ENCODE results near the gene SLC39A5. TPM values are rescaled to one million over a fixed set of nuclear protein-coding genes. Genes with fewer than 3 reads are reported as not detected.

The SLC39A5 gene
- total RNA-seq, 2 donors from 2014 or later: not detected

GRCh38 chr12:56189099-56189917 is 40.5 kb upstream of the SLC39A5 start, which contains the start of gene SMARCC2:
Gene SMARCC2 (minus strand): TSS chr12:56189483. CDS start chr12:56189461, 22 bp downstream.
- peak within 1 kb of the TSS; percentile 82 to 85 for H3K4me3 ChIP-seq
- peak within 1 kb of the TSS; percentile 96 to 98 for H3K27ac ChIP-seq
- H3K9me3 ChIP-seq: no peaks in the 10 kb centered on the region
- DNase-seq (ENCODE audit: low spot score): peak; percentile 87
- peak; percentile 3 for TF ChIP-seq POLR2A (IDR thresholded peaks at IDR 0.05)
- TF ChIP-seq CTCF (IDR thresholded peaks at IDR 0.05): peak; percentile 69 to 94 (median 88)
- no peak for TF ChIP-seq POLR2AphosphoS5 (IDR thresholded peaks at IDR 0.05)
- under 1% methylated on average over 60 of the region's 93 CpGs for WGBS
- peaks cover 4 to 9% of the 10 kb centered on the region in 2 donors for H3K36me3 ChIP-seq
- intact Hi-C loops (cut with DNase I): loop anchor here (2.0 kb wide), 1 partner anchor 63 kb away; no protein-coding TSS in a partner anchor
- no peaks in the 10 kb centered on the region for H3K27me3 ChIP-seq (replicated peaks; ENCODE audit: insufficient read depth)
- no peaks in the 10 kb centered on the region for H3K4me1 ChIP-seq (replicated peaks)

- Histone ChIP-seq H3K4me1 (replicated peaks) (no peaks in the 10 kb centered on the region), H3K4me3 (peak overlapping the region; percentile 82 to 85), H3K36me3 (peaks cover 0 to 5% of the 10 kb centered on the region in 2 donors), H3K27ac (peak overlapping the region; percentile 96 to 98), H3K9me3 (no peaks in the 10 kb centered on the region), H3K27me3 (replicated peaks; ENCODE audit: insufficient read depth) (no peaks in the 10 kb centered on the region)
- TF ChIP-seq POLR2A (IDR thresholded peaks at IDR 0.05) (no peak), CTCF (IDR thresholded peaks at IDR 0.05) (no peak), POLR2AphosphoS5 (IDR thresholded peaks at IDR 0.05) (peak; percentile 70)
- intact Hi-C loops (cut with DNase I): loop anchor here (1.0 to 10.0 kb wide), 3 partner anchors 63 to 275 kb away; partner anchors contain the start of gene SPRYD4
- WGBS: 2% methylated on average over 42 of the region's 42 CpGs
- DNase-seq (ENCODE audit: low spot score): peak; percentile 76
These were observed 39.7 kb upstream of the SLC39A5 start for GRCh38 chr12:56189918-56190694.

GRCh38 chr12:56190695-56191155 is 39.1 kb upstream of the SLC39A5 start:
- peak overlapping the region; percentile 82 to 85 for H3K4me3 ChIP-seq
- peaks cover 0 to 2% of the 10 kb centered on the region in 2 donors for H3K36me3 ChIP-seq
- no peaks in the 10 kb centered on the region for H3K9me3 ChIP-seq
- no peak for DNase-seq (ENCODE audit: low spot score)
- H3K27me3 ChIP-seq (replicated peaks; ENCODE audit: insufficient read depth): no peaks in the 10 kb centered on the region
- H3K4me1 ChIP-seq (replicated peaks): no peaks in the 10 kb centered on the region
- intact Hi-C loops (cut with DNase I): loop anchor here (1.0 to 10.0 kb wide), 2 partner anchors 71 to 274 kb away; partner anchors contain the start of gene SPRYD4
- TF ChIP-seq POLR2AphosphoS5 (IDR thresholded peaks at IDR 0.05): no peak
- no peak for TF ChIP-seq POLR2A (IDR thresholded peaks at IDR 0.05)
- TF ChIP-seq CTCF (IDR thresholded peaks at IDR 0.05): no peak
- H3K27ac ChIP-seq: peak overlapping the region; percentile 96 to 98
- 17% methylated on average over 9 of the region's 9 CpGs for WGBS

- no peak for DNase-seq (ENCODE audit: low spot score)
- intact Hi-C loops (cut with DNase I): loop anchor here (2.0 to 10.0 kb wide), 2 partner anchors 32 to 272 kb away; partner anchors contain the start of genes NABP2 and SPRYD4
- Histone ChIP-seq H3K4me1 (replicated peaks) (no peaks in the 10 kb centered on the region), H3K27me3 (replicated peaks; ENCODE audit: insufficient read depth) (no peaks in the 10 kb centered on the region), H3K27ac (no peak overlapping the region), H3K4me3 (no peak overlapping the region), H3K9me3 (no peaks in the 10 kb centered on the region), H3K36me3 (no peaks in the 10 kb centered on the region)
- TF ChIP-seq CTCF (IDR thresholded peaks at IDR 0.05): no peak
- no peak for TF ChIP-seq POLR2A (IDR thresholded peaks at IDR 0.05)
- no peak for TF ChIP-seq POLR2AphosphoS5 (IDR thresholded peaks at IDR 0.05)
These were observed 37.3 kb upstream of the SLC39A5 start for GRCh38 chr12:56192582-56192981.

All from prostate gland (tissue), 2 donors.